Neuron (in vitro differentiated cells): ENCODE data around the gene HSD17B8.
"Not testable (repeated sequence)": the region's sequence is repeated elsewhere in the genome, so short reads cannot be mapped to it uniquely, and the experiment has no call there.

Experiments used
- H2AFZ ChIP-seq: one replicate; pipeline ENCODE4 v1.6.1; 2013; ENCODE audit warnings: low read depth, mild to moderate bottlenecking, inconsistent platforms, low read length, moderate library complexity
- H3K27me3 ChIP-seq: one replicate; pipeline ENCODE4 v1.6.1; 2013; ENCODE audit warnings: low read length; ENCODE audit not compliant: insufficient read depth
- H3K36me3 ChIP-seq: one replicate; pipeline ENCODE4 v1.6.1; 2013; ENCODE audit warnings: low read length; ENCODE audit not compliant: insufficient read depth
- H3K4me1 ChIP-seq: one replicate; pipeline ENCODE4 v1.6.1; 2013; ENCODE audit warnings: low read length; ENCODE audit not compliant: insufficient read depth
- H3K4me3 ChIP-seq: 2 replicates; pipeline ENCODE4 v1.5.1; 2013; ENCODE audit warnings: mild to moderate bottlenecking, low read length, moderate library complexity
- H3K9me3 ChIP-seq: one replicate; pipeline ENCODE4 v1.6.1; 2013; ENCODE audit warnings: low read length

The HSD17B8 gene

GRCh38 chr6:33209856-33210255, 5.4 kb downstream of the HSD17B8 start:
- Histone ChIP-seq H3K4me1 (peaks cover 77% of the 10 kb centered on the region), H3K27me3 (no peaks in the 10 kb centered on the region), H3K4me3 (no peak overlapping the region), H3K36me3 (peaks cover 34% of the 10 kb centered on the region), H2AFZ (no peak overlapping the region), H3K9me3 (no peaks in the 10 kb centered on the region)

GRCh38 chr6:33211136-33211535, 6.7 kb downstream of the HSD17B8 start:
- Histone ChIP-seq H3K36me3 (peaks cover 34% of the 10 kb centered on the region), H3K4me1 (peaks cover 69% of the 10 kb centered on the region), H3K27me3 (no peaks in the 10 kb centered on the region), H3K9me3 (no peaks in the 10 kb centered on the region), H2AFZ (no peak overlapping the region), H3K4me3 (no peak overlapping the region)

GRCh38 chr6:33211666-33212422, 7.4 kb downstream of the HSD17B8 start:
- peaks cover 64% of the 10 kb centered on the region for H3K4me1 ChIP-seq
- no peak overlapping the region for H2AFZ ChIP-seq
- H3K36me3 ChIP-seq, result peaks cover 34% of the 10 kb centered on the region
- H3K27me3 ChIP-seq, result no peaks in the 10 kb centered on the region
- H3K4me3 ChIP-seq, result no peak overlapping the region
- no peaks in the 10 kb centered on the region for H3K9me3 ChIP-seq

- Histone ChIP-seq H3K27me3 (no peaks in the 10 kb centered on the region), H2AFZ (no peak overlapping the region), H3K36me3 (peaks cover 34% of the 10 kb centered on the region), H3K4me3 (peak overlapping the region; percentile 3), H3K4me1 (peaks cover 64% of the 10 kb centered on the region), H3K9me3 (no peaks in the 10 kb centered on the region)
Observed at GRCh38 chr6:33212857-33213165, 8.4 kb downstream of the HSD17B8 start.

GRCh38 chr6:33213166-33213988, 8.9 kb downstream of the HSD17B8 start:
- Histone ChIP-seq H3K9me3 (no peaks in the 10 kb centered on the region), H2AFZ (no peak overlapping the region), H3K36me3 (peaks cover 34% of the 10 kb centered on the region), H3K4me1 (peaks cover 64% of the 10 kb centered on the region), H3K4me3 (peak overlapping the region; percentile 3), H3K27me3 (no peaks in the 10 kb centered on the region)

GRCh38 chr6:33213989-33214335, 9.5 kb downstream of the HSD17B8 start:
- peaks cover 32% of the 10 kb centered on the region for H3K36me3 ChIP-seq
- no peak overlapping the region for H3K4me3 ChIP-seq
- H3K27me3 ChIP-seq, result no peaks in the 10 kb centered on the region
- peaks cover 60% of the 10 kb centered on the region for H3K4me1 ChIP-seq
- H3K9me3 ChIP-seq, result no peaks in the 10 kb centered on the region
- H2AFZ ChIP-seq, result no peak overlapping the region

- Histone ChIP-seq H2AFZ (no peak overlapping the region), H3K4me3 (no peak overlapping the region), H3K4me1 (peaks cover 44% of the 10 kb centered on the region), H3K27me3 (no peaks in the 10 kb centered on the region), H3K9me3 (no peaks in the 10 kb centered on the region), H3K36me3 (peaks cover 17% of the 10 kb centered on the region)
Observed at GRCh38 chr6:33215271-33216116, 11.0 kb downstream of the HSD17B8 start.

GRCh38 chr6:33216117-33216649, 11.7 kb downstream of the HSD17B8 start:
- H3K4me1 ChIP-seq, result peaks cover 38% of the 10 kb centered on the region
- H3K9me3 ChIP-seq, result no peaks in the 10 kb centered on the region
- H3K4me3 ChIP-seq, result no peak overlapping the region
- H3K27me3 ChIP-seq, result no peaks in the 10 kb centered on the region
- peaks cover 11% of the 10 kb centered on the region for H3K36me3 ChIP-seq
- H2AFZ ChIP-seq, result no peak overlapping the region

- Histone ChIP-seq H3K4me1 (peaks cover 29% of the 10 kb centered on the region), H3K27me3 (no peaks in the 10 kb centered on the region), H3K4me3 (no peak overlapping the region), H3K36me3 (peaks cover 2% of the 10 kb centered on the region), H2AFZ (no peak overlapping the region), H3K9me3 (no peaks in the 10 kb centered on the region)
Observed at GRCh38 chr6:33217246-33217645, 12.8 kb downstream of the HSD17B8 start.

GRCh38 chr6:33217681-33218080, 13.2 kb downstream of the HSD17B8 start:
- Histone ChIP-seq H2AFZ (no peak overlapping the region), H3K4me1 (peaks cover 24% of the 10 kb centered on the region), H3K9me3 (no peaks in the 10 kb centered on the region), H3K27me3 (no peaks in the 10 kb centered on the region), H3K4me3 (no peak overlapping the region), H3K36me3 (no peaks in the 10 kb centered on the region)

- H2AFZ ChIP-seq, H3K4me3 ChIP-seq, H3K27me3 ChIP-seq, H3K9me3 ChIP-seq, H3K36me3 ChIP-seq, H3K4me1 ChIP-seq: not testable (repeated sequence)
Observed at GRCh38 chr6:33226503-33227120, 22.2 kb downstream of the HSD17B8 start.

GRCh38 chr6:33235221-33235634, 30.8 kb downstream of the HSD17B8 start:
- no peak overlapping the region for H2AFZ ChIP-seq
- no peaks in the 10 kb centered on the region for H3K4me1 ChIP-seq
- peaks cover 5% of the 10 kb centered on the region for H3K27me3 ChIP-seq
- no peaks in the 10 kb centered on the region for H3K9me3 ChIP-seq
- no peak overlapping the region for H3K4me3 ChIP-seq
- no peaks in the 10 kb centered on the region for H3K36me3 ChIP-seq
